Thyroid gland (tissue), 4 donors: Measurements from ENCODE around the gene HSH2D.

Experiments
- POLR2A ChIP-seq, 2 donors: fragments of 450-650 bp; IDR thresholded peaks; one replicate each; pipeline ENCODE4 v1.6.1; 2017; ENCODE audit warnings: antibody characterized with exemption in 2 of 2, mild to moderate bottlenecking in 2 of 2, moderate library complexity in 1 of 2
- TF ChIP-seq, protein P1 (sequence below), 6 experiments: fragments of 200-600 bp in 3 of 6; fragments of 450-650 bp in 3 of 6; sonication (generic) in 3 of 6; IDR thresholded peaks; one replicate each; pipeline ENCODE4 v1.5.1; 2016 to 2019; ENCODE audit warnings: antibody characterized with exemption in 6 of 6, mild to moderate bottlenecking in 2 of 6, inconsistent platforms in 1 of 6, moderate library complexity in 1 of 6

DNA sequence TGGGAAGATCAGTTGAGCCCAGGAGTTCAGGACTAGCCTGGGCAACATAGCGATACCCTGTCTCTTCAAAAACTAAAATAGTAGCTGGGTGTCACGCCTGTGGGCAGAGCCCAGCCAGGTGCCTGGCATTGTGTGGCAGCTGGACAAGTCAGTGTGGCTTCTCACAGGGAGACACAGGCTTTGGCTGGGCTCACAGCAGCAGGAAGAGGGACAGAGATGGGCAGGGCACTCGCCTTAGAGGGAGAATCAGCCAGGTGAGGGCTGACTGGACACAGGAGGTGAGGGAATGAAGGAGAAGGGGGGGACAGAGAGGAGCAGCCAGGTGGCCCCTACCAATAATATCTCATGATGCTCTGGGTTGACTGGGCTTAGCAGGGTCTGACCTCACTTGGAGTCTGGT, 45.0 kb downstream of the HSH2D start:
- TF ChIP-seq, protein P1, sequence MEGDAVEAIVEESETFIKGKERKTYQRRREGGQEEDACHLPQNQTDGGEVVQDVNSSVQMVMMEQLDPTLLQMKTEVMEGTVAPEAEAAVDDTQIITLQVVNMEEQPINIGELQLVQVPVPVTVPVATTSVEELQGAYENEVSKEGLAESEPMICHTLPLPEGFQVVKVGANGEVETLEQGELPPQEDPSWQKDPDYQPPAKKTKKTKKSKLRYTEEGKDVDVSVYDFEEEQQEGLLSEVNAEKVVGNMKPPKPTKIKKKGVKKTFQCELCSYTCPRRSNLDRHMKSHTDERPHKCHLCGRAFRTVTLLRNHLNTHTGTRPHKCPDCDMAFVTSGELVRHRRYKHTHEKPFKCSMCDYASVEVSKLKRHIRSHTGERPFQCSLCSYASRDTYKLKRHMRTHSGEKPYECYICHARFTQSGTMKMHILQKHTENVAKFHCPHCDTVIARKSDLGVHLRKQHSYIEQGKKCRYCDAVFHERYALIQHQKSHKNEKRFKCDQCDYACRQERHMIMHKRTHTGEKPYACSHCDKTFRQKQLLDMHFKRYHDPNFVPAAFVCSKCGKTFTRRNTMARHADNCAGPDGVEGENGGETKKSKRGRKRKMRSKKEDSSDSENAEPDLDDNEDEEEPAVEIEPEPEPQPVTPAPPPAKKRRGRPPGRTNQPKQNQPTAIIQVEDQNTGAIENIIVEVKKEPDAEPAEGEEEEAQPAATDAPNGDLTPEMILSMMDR (IDR thresholded peaks at IDR 0.05): no peak
- no peak for TF ChIP-seq POLR2A (IDR thresholded peaks at IDR 0.05)
